ENCODE measurements around the gene PPP3R2. TPM values are rescaled to one million over a fixed set of nuclear protein-coding genes. Genes with fewer than 3 reads are reported as not detected.

The PPP3R2 gene
- total and polyA plus RNA-seq, 2 experiments from 2014 or later: not detected

GRCh38 chr9:101601904-101602765, 7.4 kb upstream of the PPP3R2 start (continued):
- TF ChIP-seq CTCF (conservative IDR thresholded peaks at IDR 0.05; ENCODE audit: low read depth in 2 of 2): peak; percentile 80 to 83
- TF ChIP-seq ZNF114 (CRISPR knock-in tag; IDR thresholded peaks at IDR 0.05): no peak
- no peak for TF ChIP-seq JUNB (IDR thresholded peaks at IDR 0.05; ENCODE audit: unreplicated experiment)
- no peak for TF ChIP-seq REST (IDR thresholded peaks at IDR 0.05; ENCODE audit: unreplicated experiment)

GRCh38 chr9:101593345-101593744, 1.4 kb downstream of the PPP3R2 start:
- Histone ChIP-seq H3K36me3 (ENCODE audit: insufficient read depth) (no peaks in the 10 kb centered on the region), H3K79me2 (replicated peaks; ENCODE audit: insufficient read depth) (no peaks in the 10 kb centered on the region), H3K27ac (ENCODE audit: low read depth) (no peak overlapping the region), H3K9me2 (ENCODE audit: insufficient read depth) (peaks cover 6% of the 10 kb centered on the region; the same call in 1 of the 2 replicates), H4K20me1 (replicated peaks; ENCODE audit: insufficient read depth) (no peaks in the 10 kb centered on the region), H3K4me1 (ENCODE audit: insufficient read depth) (no peaks in the 10 kb centered on the region), H3K4me3 (no peak overlapping the region), H3K27me3 (ENCODE audit: insufficient read depth) (no peaks in the 10 kb centered on the region), H2AFZ (no peak overlapping the region), H3K4me2 (no peak overlapping the region), H3F3A (replicated peaks; ENCODE audit: low read depth) (no peaks in the 10 kb centered on the region)
- no peaks in the 10 kb centered on the region; the same call in 2 of the 3 replicates for H3K9me3 Mint-ChIP-seq
- no peaks in the 10 kb centered on the region for H3K4me1 Mint-ChIP-seq
- no peak overlapping the region for H3K27ac Mint-ChIP-seq
- ATAC-seq (no peak), DNase-seq (ENCODE audit: low spot score) (no peak)
- peaks cover 7% of the 10 kb centered on the region for H3K27me3 Mint-ChIP-seq (ENCODE audit: insufficient read depth, low read depth, poor library complexity)
- TF ChIP-seq EZH2phosphoT487 (IDR thresholded peaks at IDR 0.05; ENCODE audit: unreplicated experiment) (no peak), CTCF (conservative IDR thresholded peaks at IDR 0.05; ENCODE audit: low read depth in 2 of 2) (peak; percentile 15 to 26; a peak in 3 of 4 replicates), STAT1 (IDR thresholded peaks at IDR 0.05; ENCODE audit: unreplicated experiment) (no peak), JUNB (IDR thresholded peaks at IDR 0.05; ENCODE audit: unreplicated experiment) (no peak)
- H3K36me3 Mint-ChIP-seq (ENCODE audit: low read depth): no peaks in the 10 kb centered on the region
- H3K4me3 Mint-ChIP-seq: no peak overlapping the region
